Endothelial cell of umbilical vein (primary cell): ENCODE results near the gene UIMC1. TPM values are rescaled to one million over a fixed set of nuclear protein-coding genes. Genes with fewer than 3 reads are reported as not detected.

Experiments used
- BruUV-seq: library from RNA; stranded (reverse); fragments of 400-500 nt; replicated peaks from 2 replicates; lab custom pipeline; 2021; lab: Mats Ljungman, UMichigan
- CTCF ChIA-PET: fragments of 300-600, 350-600 bp; sonication (Branson Sonifier 250); formaldehyde crosslinking; loops from one replicate; lab custom pipeline; 2021; ENCODE audit warnings: antibody characterized with exemption, inconsistent platforms; lab: Charles Lee
- POLR2A ChIA-PET: fragments of 300-600, 350-600 bp; sonication (Branson Sonifier 250); formaldehyde crosslinking; loops from one replicate; lab custom pipeline; 2021; ENCODE audit warnings: antibody characterized with exemption, inconsistent platforms; lab: Charles Lee
- DNase-seq: peaks from one replicate; pipeline ENCODE4 v3.0.0-alpha.2; 2011; ENCODE audit warnings: low read depth, low spot score
- FAIRE-seq: peaks from 2 replicates; lab custom pipeline; 2011; peaks lifted over from hg19 to GRCh38; lab: Jason Lieb, UNC
- H2AFZ ChIP-seq: 2 replicates; pipeline ENCODE4 v1.6.0; 2012; ENCODE audit warnings: low read depth, low read length, control low read depth, inconsistent platforms
- H3K27ac ChIP-seq: 2 replicates; pipeline ENCODE4 v1.5.1; 2011; ENCODE audit warnings: low read depth, mild to moderate bottlenecking, control low read depth, low read length, moderate library complexity; ENCODE audit not compliant: insufficient read depth
- H3K27me3 ChIP-seq, 2 experiments: 2 replicates each; pipeline versions ENCODE4 v1.6.0 to v1.6.1; 2011; ENCODE audit warnings: low read length in 2 of 2, mixed read lengths in 1 of 2; ENCODE audit not compliant: control insufficient read depth in 2 of 2, insufficient read depth in 2 of 2
- H3K36me3 ChIP-seq, 2 experiments: 2 replicates in 1 of 2; 3 replicates in 1 of 2; pipeline ENCODE4 v1.5.1; 2011; ENCODE audit warnings: low read length in 2 of 2, mild to moderate bottlenecking in 1 of 2, moderate library complexity in 1 of 2; ENCODE audit not compliant: control insufficient read depth in 2 of 2, insufficient read depth in 2 of 2; ENCODE audit errors: extremely low read depth in 1 of 2
- H3K4me1 ChIP-seq: 3 replicates; pipeline ENCODE4 v1.5.1; 2011; ENCODE audit warnings: mild to moderate bottlenecking, low read length; ENCODE audit not compliant: control insufficient read depth, insufficient read depth; ENCODE audit errors: extremely low read depth
- H3K4me2 ChIP-seq: 2 replicates; pipeline ENCODE4 v1.6.1; 2011; ENCODE audit warnings: low read length, control low read depth, mixed read lengths; ENCODE audit not compliant: insufficient read depth
- H3K4me3 ChIP-seq, 3 experiments: fragments of 200-600 bp in 1 of 3; sonication (generic), shearing (Covaris generic) in 1 of 3; replicated peaks in 1 of 3; 2 replicates each; pipeline ENCODE4 v1.5.1; 2011 to 2016; ENCODE audit warnings: control low read depth in 3 of 3, low read length in 3 of 3, mild to moderate bottlenecking in 2 of 3, inconsistent platforms in 1 of 3, low read depth in 1 of 3, moderate library complexity in 1 of 3; ENCODE audit not compliant: insufficient read depth in 1 of 3
- H3K79me2 ChIP-seq: 2 replicates; pipeline ENCODE4 v1.6.0; 2012; ENCODE audit warnings: low read length, inconsistent platforms; ENCODE audit not compliant: control insufficient read depth, insufficient read depth
- H3K9ac ChIP-seq: replicated peaks from 2 replicates; pipeline ENCODE3; 2011; ENCODE audit warnings: low read length, control low read depth; ENCODE audit not compliant: insufficient read depth; ENCODE audit errors: extremely low read depth
- H3K9me1 ChIP-seq: replicated peaks from 3 replicates; pipeline ENCODE4 v1.6.0; 2011; ENCODE audit warnings: mild to moderate bottlenecking, low read length; ENCODE audit not compliant: control insufficient read depth, insufficient read depth; ENCODE audit errors: extremely low read depth
- H3K9me3 ChIP-seq: replicated peaks from 2 replicates; pipeline ENCODE4 v1.5.1; 2012; ENCODE audit warnings: low read length, inconsistent platforms; ENCODE audit not compliant: control insufficient read depth, insufficient read depth
- H4K20me1 ChIP-seq: replicated peaks from 2 replicates; pipeline ENCODE3; 2011; ENCODE audit warnings: mild to moderate bottlenecking, low read length; ENCODE audit not compliant: control insufficient read depth, insufficient read depth; ENCODE audit errors: extremely low read depth
- EZH2 ChIP-seq: IDR thresholded peaks from 2 replicates; pipeline ENCODE4 v1.6.1; 2012; ENCODE audit warnings: borderline replicate concordance, low read depth, mild to moderate bottlenecking, moderate library complexity, low read length, inconsistent platforms; ENCODE audit not compliant: severe bottlenecking
- FOS ChIP-seq: IDR thresholded peaks from 2 replicates; pipeline ENCODE4 v1.6.1; 2011; ENCODE audit warnings: mild to moderate bottlenecking, low read length, moderate library complexity, borderline replicate concordance; ENCODE audit not compliant: insufficient read depth
- GATA2 ChIP-seq: IDR thresholded peaks from 2 replicates; pipeline ENCODE4 v1.7.0; 2011; ENCODE audit warnings: low read depth, mild to moderate bottlenecking, moderate library complexity, mixed read lengths, low read length; ENCODE audit not compliant: insufficient read length, insufficient read depth
- JUN ChIP-seq: IDR thresholded peaks from 2 replicates; pipeline ENCODE4 v1.6.1; 2011; ENCODE audit warnings: borderline replicate concordance, low read depth; ENCODE audit not compliant: insufficient read length, insufficient read depth
- MYC ChIP-seq: IDR thresholded peaks from one replicate; pipeline ENCODE4 v1.6.1; 2011; ENCODE audit warnings: mild to moderate bottlenecking, low read depth, low read length
- POLR2A ChIP-seq: IDR thresholded peaks from 2 replicates; pipeline ENCODE4 v1.6.1; 2012; ENCODE audit warnings: low read depth, mild to moderate bottlenecking, control low read depth, low read length
- POLR2AphosphoS5 ChIP-seq: IDR thresholded peaks from 2 replicates; pipeline ENCODE4 v1.6.1; 2012; ENCODE audit warnings: low read depth, mild to moderate bottlenecking, control low read depth, low read length, moderate library complexity; ENCODE audit not compliant: insufficient read depth
- dilution Hi-C: fragments of 300-500 bp; cut with MboI; formaldehyde crosslinking; loops from one replicate; pipeline ENCODE4 v1.15.0; 2019; ENCODE audit warnings: low sequenced_read_pairs; ENCODE audit not compliant: extremely low pct_ligation_motif_present
- intact Hi-C: fragments of 100-400 bp; cut with micrococcal nuclease; formaldehyde crosslinking; loops from one replicate; pipeline ENCODE4 v1.10.0; 2022
- polyA plus RNA-seq, 4 experiments: library from polyadenylated mRNA; depleted of rRNA in 3 of 4; stranded (reverse) in 3 of 4; unstranded in 1 of 4; fragments of >200 nt; gene quantifications; 2 replicates each; pipeline versions ENCODE4 v1.2.1 to v1.2.3, GENCODE V29; 2011 to 2012; ENCODE audit warnings: missing spikeins in 1 of 4
- total RNA-seq: library from RNA; stranded (reverse); gene quantifications from 2 replicates; pipeline ENCODE4 v1.2.3, GENCODE V29; 2021
- TF ChIP-seq, protein P1 (sequence below): IDR thresholded peaks from 2 replicates; pipeline ENCODE4 v1.6.1; 2011; ENCODE audit not compliant: insufficient read depth, insufficient read length
- TF ChIP-seq, protein P2 (sequence below), 2 donors: IDR thresholded peaks; 1 replicate in 1 of 2; 2 replicates in 1 of 2; pipeline ENCODE4 v1.5.1; 2011; ENCODE audit warnings: low read length in 2 of 2, mild to moderate bottlenecking in 2 of 2, moderate library complexity in 2 of 2, control low read depth in 1 of 2, inconsistent platforms in 1 of 2, low read depth in 1 of 2; ENCODE audit not compliant: insufficient read depth in 1 of 2; ENCODE audit errors: extremely low read depth in 1 of 2

The UIMC1 gene
- total and polyA plus RNA-seq, 2 donors (not counting 3 experiments of a cell fraction or from before 2014, with no cell fraction given), result 17.2 to 60.1 TPM

DNA sequence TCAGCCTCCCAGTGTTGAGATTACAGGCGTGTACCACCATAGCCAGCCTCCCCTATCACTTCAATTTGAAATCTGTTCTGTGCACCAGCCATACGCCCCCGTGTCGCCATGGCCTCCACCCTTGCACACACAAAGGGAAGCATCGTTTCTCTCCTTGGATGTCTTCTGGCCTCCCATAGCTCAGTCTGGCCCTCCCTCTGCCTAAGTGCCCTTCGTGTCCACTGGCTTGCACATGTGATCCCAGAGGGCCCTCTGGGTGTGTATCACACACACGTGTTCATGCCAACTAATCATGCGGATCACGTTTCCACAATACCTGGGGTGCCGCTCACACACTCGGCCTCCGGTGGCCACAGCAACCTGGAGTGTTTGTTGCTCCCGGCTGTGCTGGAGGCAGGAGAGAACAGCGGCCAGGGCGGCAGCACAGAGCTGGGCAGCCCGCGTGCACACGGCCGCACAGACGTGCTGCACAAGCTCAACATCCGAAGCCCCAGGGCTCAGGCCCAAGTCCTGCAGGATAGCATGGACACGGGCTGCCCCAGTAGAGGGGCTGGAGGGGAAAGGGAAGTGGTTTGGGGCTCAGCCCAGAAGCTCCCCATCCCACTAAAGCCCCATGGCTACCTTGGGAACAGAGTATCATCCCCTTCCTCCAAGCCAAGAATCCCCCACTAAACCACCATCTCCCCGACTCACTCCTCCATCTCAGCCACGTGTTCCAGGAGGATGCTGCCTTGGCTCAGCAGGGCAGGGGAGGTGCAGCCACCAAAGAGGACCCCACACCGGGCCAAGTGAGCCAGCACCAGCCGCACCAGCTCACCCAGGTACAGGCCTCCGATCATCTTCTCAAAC lies 118.3 kb downstream of the UIMC1 start:
- dilution Hi-C loops (no loop called here), intact Hi-C loops (loop anchor here (10.0 kb wide), 1 partner anchor 223 kb away; no protein-coding TSS in a partner anchor)
- Histone ChIP-seq H3K4me2 (no peak overlapping the region), H3K27me3 (peaks cover 2 to 3% of the 10 kb centered on the region in 2 experiments), H4K20me1 (no peaks in the 10 kb centered on the region), H3K27ac (no peak overlapping the region), H2AFZ (no peak overlapping the region), H3K9me1 (no peaks in the 10 kb centered on the region), H3K9ac (no peak overlapping the region), H3K4me3 (no peak overlapping the region), H3K4me1 (no peaks in the 10 kb centered on the region), H3K9me3 (no peaks in the 10 kb centered on the region), H3K36me3 (no peaks in the 10 kb centered on the region), H3K79me2 (no peaks in the 10 kb centered on the region)
- no TSS peak for BruUV-seq
- TF ChIP-seq EZH2 (no peak), JUN (no peak), POLR2AphosphoS5 (no peak), MYC (no peak), GATA2 (no peak), POLR2A (no peak), FOS (no peak)
- TF ChIP-seq, protein P1, sequence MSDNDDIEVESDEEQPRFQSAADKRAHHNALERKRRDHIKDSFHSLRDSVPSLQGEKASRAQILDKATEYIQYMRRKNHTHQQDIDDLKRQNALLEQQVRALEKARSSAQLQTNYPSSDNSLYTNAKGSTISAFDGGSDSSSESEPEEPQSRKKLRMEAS, result no peak
- TF ChIP-seq, protein P2, sequence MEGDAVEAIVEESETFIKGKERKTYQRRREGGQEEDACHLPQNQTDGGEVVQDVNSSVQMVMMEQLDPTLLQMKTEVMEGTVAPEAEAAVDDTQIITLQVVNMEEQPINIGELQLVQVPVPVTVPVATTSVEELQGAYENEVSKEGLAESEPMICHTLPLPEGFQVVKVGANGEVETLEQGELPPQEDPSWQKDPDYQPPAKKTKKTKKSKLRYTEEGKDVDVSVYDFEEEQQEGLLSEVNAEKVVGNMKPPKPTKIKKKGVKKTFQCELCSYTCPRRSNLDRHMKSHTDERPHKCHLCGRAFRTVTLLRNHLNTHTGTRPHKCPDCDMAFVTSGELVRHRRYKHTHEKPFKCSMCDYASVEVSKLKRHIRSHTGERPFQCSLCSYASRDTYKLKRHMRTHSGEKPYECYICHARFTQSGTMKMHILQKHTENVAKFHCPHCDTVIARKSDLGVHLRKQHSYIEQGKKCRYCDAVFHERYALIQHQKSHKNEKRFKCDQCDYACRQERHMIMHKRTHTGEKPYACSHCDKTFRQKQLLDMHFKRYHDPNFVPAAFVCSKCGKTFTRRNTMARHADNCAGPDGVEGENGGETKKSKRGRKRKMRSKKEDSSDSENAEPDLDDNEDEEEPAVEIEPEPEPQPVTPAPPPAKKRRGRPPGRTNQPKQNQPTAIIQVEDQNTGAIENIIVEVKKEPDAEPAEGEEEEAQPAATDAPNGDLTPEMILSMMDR (IDR thresholded peaks at IDR 0.05; ENCODE audit: extremely low read depth in 1 of 2, insufficient read depth in 1 of 2, low read depth in 1 of 2, low read length in 2 of 2), result no peak
- CTCF ChIA-PET, result no interaction called here
- POLR2A ChIA-PET, result no interaction called here
- DNase-seq (no peak), FAIRE-seq (no peak)
